ENCODE results near the gene WNT9A. TPM values are rescaled to one million over a fixed set of nuclear protein-coding genes. Genes with fewer than 3 reads are reported as not detected.

Gene WNT9A
- total and polyA plus RNA-seq, 2 of the 4 experiments (the other 2 are of a cell fraction): 0.18 to 0.36 TPM

GRCh38 chr1:227924833-227925574 is 22.7 kb downstream of the WNT9A start:
- no peak overlapping the region for H2AFZ ChIP-seq (replicated peaks; ENCODE audit: low read length, poor library complexity)
- no peak overlapping the region for H3K56ac ChIP-seq (ENCODE audit: extremely low read depth, insufficient read depth, low read length)
- DNase-seq (no peak), ATAC-seq (ENCODE audit: low read depth) (no peak)
- no peak overlapping the region for H4K5ac ChIP-seq (ENCODE audit: low read depth, low read length)
- H4K20me1 ChIP-seq (ENCODE audit: insufficient read depth, low read length): no peaks in the 10 kb centered on the region
- dilution Hi-C loops (cut with HindIII; ENCODE audit: low sequenced_read_pairs, unreplicated experiment): no loop called here
- H3K9ac ChIP-seq (ENCODE audit: low read depth, low read length): no peak overlapping the region
- no peaks in the 10 kb centered on the region for H3K79me1 ChIP-seq (ENCODE audit: low read depth in 1 of 2, low read length in 2 of 2)
- H3K9me1 ChIP-seq (ENCODE audit: insufficient read depth, low read length): no peaks in the 10 kb centered on the region
- H3K36me3 ChIP-seq (ENCODE audit: control insufficient read depth, insufficient read depth, low read length): no peaks in the 10 kb centered on the region
- H3K4ac ChIP-seq (ENCODE audit: low read depth, low read length): no peak overlapping the region
- TF ChIP-seq CHD1 (IDR thresholded peaks at IDR 0.05; ENCODE audit: low read depth, low read length): no peak
- no peak for TF ChIP-seq RCOR1 (IDR thresholded peaks at IDR 0.05; ENCODE audit: insufficient replicate concordance, low read length)
- TF ChIP-seq SMC3 (IDR thresholded peaks at IDR 0.05; ENCODE audit: low read depth, low read length): no peak
- TF ChIP-seq POLR2A (IDR thresholded peaks at IDR 0.05; ENCODE audit: low read depth, low read length): no peak
- TF ChIP-seq CEBPB (IDR thresholded peaks at IDR 0.05; ENCODE audit: low read depth, low read length): no peak
- TF ChIP-seq NFE2L2 (IDR thresholded peaks at IDR 0.05; ENCODE audit: low read depth, low read length): no peak
- TF ChIP-seq RAD21 (IDR thresholded peaks at IDR 0.05; ENCODE audit: low read length): no peak
- no peak for TF ChIP-seq ELK1 (IDR thresholded peaks at IDR 0.05; ENCODE audit: borderline replicate concordance, low read depth, low read length)
- no peak for TF ChIP-seq CTCF (conservative IDR thresholded peaks at IDR 0.05; ENCODE audit: low read depth, low read length)
- no peak for TF ChIP-seq USF2 (IDR thresholded peaks at IDR 0.05; ENCODE audit: low read depth, low read length)
- no peak for TF ChIP-seq MAZ (IDR thresholded peaks at IDR 0.05; ENCODE audit: borderline replicate concordance, low read depth, low read length)
- TF ChIP-seq MXI1 (IDR thresholded peaks at IDR 0.05; ENCODE audit: borderline replicate concordance, low read depth, low read length): no peak
- TF ChIP-seq RFX5 (IDR thresholded peaks at IDR 0.05; ENCODE audit: low read depth, low read length): no peak
- TF ChIP-seq FOS (IDR thresholded peaks at IDR 0.05; ENCODE audit: low read depth, low read length): no peak
- no peak for TF ChIP-seq MAFK (IDR thresholded peaks at IDR 0.05; ENCODE audit: low read depth, low read length)
- no peak for TF ChIP-seq BHLHE40 (IDR thresholded peaks at IDR 0.05; ENCODE audit: low read depth, low read length)
- no peak overlapping the region for H2BK120ac ChIP-seq (ENCODE audit: low read depth, low read length)
- H3K4me1 ChIP-seq (ENCODE audit: control insufficient read depth, insufficient read depth, low read length): no peaks in the 10 kb centered on the region
- no peak overlapping the region for H3K4me3 ChIP-seq (ENCODE audit: insufficient read depth, low read depth, low read length)
- no peak overlapping the region for H4K8ac ChIP-seq (ENCODE audit: low read depth in 2 of 2, low read length in 2 of 2)
- BruUV-seq (replicated peaks): no TSS peak
- no peak overlapping the region for H4K91ac ChIP-seq (ENCODE audit: insufficient read depth, low read depth, low read length)
- POLR2A ChIA-PET (ENCODE audit: unreplicated experiment): no interaction called here
- no peak overlapping the region for H3K4me2 ChIP-seq (ENCODE audit: low read depth, low read length)
- no peak overlapping the region for H3K23ac ChIP-seq (ENCODE audit: low read depth, low read length)
- intact Hi-C loops (cut with micrococcal nuclease): no loop called here
- H2BK20ac ChIP-seq (ENCODE audit: low read depth, low read length): no peak overlapping the region
- H3K18ac ChIP-seq (ENCODE audit: low read depth, low read length): no peak overlapping the region
- 66% methylated on average over 12 of the region's 38 CpGs; no CpG with 5 or more reads in 1 of the 2 experiments for WGBS, 2 experiments (ENCODE audit: extremely low coverage in 2 of 2, insufficient read length in 1 of 2)
- H3K9me3 ChIP-seq (ENCODE audit: control insufficient read depth, insufficient read depth, low read length): no peaks in the 10 kb centered on the region
- no peak overlapping the region for H3K14ac ChIP-seq (replicated peaks; ENCODE audit: low read depth, low read length)
- H2BK15ac ChIP-seq (ENCODE audit: low read depth, low read length): no peak overlapping the region
- H3K27me3 ChIP-seq (ENCODE audit: control insufficient read depth, insufficient read depth, low read length): no peaks in the 10 kb centered on the region; the same call in 1 of the 2 replicates
- CTCF ChIA-PET: no interaction called here
- no peak overlapping the region for H3K27ac ChIP-seq (ENCODE audit: insufficient read depth, low read length)
- in situ Hi-C loops (cut with MboI; ENCODE audit: low sequenced_read_pairs): loop anchor here (25.0 kb wide), 1 partner anchor 438 kb away; no protein-coding TSS in a partner anchor
- H2AK5ac ChIP-seq (ENCODE audit: low read depth, low read length): no peak overlapping the region
- H2BK5ac ChIP-seq (ENCODE audit: low read depth, low read length, poor library complexity, severe bottlenecking): no peak overlapping the region
- no peak overlapping the region for H2AK9ac ChIP-seq (replicated peaks; ENCODE audit: low read depth, low read length, poor library complexity)
